NCI-H446 (cell line): ENCODE measurements around the gene BTRC.
A peak's percentile ranks its signal among the peaks of the same experiment; 100 is the strongest.
"Not testable (repeated sequence)": the region's sequence is repeated elsewhere in the genome, so short reads cannot be mapped to it uniquely, and the experiment has no call there.

Experiments used
- DNase-seq, 2 experiments: peaks; one replicate each; lab custom pipeline; 2025; lab: John Stamatoyannopoulos, UW

Gene BTRC

DNA sequence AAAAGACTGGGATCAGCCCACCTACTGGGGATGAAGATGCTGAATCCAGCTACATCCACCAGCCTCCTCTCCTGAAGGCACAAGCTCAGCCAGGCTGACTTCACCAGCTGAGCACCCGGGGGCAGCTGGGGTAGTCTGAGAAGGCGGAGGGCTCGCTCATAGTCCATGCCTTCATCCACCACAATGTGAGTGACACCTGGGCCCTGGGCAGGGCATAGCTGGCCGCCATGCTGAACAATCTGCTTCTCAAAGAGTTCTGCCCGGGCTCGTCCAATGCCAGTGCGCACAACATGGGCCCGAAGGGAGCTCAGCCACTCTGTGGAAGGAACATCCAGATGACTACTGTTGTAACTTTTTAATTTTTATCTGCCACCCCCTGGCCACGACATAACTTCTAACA, 231.9 kb downstream of the BTRC start:
- DNase-seq = no peak

DNA sequence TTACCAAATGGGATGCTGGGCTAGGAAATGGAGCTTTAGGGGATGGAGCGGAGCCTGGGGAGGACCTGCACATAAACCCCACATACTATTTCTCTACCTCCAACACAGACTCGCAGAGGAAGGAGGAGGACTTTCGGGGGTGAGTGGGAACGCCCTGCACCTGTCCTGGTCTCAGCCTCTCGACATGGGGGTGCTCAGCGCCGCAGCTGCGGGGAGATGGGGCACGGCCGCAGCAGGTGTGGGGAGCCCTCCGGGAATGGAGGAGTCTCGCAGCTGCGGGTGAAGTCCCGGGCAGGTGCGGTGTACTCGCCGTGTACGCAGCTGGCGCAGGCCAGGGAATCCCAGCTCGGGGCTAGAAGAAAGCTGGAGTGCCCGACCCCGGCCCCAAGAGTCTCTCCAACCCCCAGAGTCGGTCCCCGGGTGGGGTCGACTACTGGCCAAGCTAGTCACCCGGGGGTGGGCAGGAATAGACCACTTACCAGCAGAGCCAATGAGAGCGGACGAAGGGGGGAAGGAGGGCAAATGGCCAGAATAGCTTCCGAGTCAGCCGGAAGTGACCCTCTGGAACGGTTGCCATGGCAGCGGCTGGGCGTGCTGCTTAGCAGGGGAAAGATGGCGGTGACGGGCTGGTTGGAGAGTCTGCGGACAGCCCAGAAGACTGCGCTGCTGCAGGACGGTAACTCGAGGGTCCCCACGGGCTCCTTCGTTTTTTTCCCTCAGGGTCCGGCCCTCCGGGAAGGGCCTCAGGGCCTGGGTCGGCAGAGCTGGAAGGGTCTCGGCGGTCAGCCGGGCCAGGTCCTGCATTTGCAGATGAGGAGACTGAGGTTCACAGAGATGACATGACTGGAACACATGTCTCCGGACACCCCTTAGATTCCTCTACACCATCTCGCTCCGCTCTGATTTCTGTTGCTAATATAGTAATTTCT, 234.0 kb downstream of the BTRC start, which contains the start of the genes DPCD and POLL:
Gene DPCD, plus strand, starts transcription at position 597 of the 929 bp plus-strand sequence. Its CDS starts 16 bp downstream, at position 613.
Gene POLL, minus strand, starts transcription at position 533 of the 929 bp plus-strand sequence. CDS start 897 bp downstream, outside the sequence.
- DNase-seq = peak; percentile 39 to 85

DNA sequence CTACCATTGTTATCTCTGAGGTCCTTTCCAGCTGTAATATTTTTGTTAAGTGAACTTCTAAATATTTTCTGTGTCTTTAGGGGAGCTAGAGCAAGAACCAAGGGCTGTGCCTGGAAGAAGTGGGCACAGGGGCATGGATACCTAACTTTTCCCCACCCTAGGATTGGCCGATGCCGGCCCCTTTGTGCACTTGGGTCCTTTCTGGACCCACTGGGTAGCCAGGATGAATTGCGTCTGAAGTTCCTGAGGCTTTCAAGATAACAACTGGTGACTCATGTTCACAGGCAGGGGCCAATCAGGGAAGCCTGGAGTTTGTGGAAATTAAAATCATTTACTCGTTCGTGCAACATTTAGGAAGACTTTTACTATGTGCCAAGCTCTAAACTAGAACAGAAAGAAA, 234.9 kb downstream of the BTRC start:
- no peak for DNase-seq

DNA sequence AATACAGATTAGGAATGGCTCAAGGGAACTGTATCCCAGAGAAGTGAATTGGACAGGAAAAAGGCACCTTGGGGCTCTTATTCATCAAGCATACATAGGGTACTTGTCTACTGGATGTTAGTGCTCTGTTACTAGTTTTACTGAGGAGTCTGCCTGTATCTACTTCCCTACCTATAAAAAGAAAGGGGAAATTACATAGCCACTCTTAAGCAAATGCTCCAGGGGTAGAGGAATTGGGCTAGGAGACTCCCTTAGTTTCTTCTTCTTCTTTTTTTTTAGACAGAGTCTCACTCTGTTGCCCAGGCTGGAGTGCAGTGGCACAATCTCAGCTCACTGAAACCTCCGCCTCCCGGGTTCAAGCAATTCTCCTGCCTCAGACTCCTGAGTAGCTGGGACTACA, 239.4 kb downstream of the BTRC start:
- not testable (repeated sequence) for DNase-seq

DNA sequence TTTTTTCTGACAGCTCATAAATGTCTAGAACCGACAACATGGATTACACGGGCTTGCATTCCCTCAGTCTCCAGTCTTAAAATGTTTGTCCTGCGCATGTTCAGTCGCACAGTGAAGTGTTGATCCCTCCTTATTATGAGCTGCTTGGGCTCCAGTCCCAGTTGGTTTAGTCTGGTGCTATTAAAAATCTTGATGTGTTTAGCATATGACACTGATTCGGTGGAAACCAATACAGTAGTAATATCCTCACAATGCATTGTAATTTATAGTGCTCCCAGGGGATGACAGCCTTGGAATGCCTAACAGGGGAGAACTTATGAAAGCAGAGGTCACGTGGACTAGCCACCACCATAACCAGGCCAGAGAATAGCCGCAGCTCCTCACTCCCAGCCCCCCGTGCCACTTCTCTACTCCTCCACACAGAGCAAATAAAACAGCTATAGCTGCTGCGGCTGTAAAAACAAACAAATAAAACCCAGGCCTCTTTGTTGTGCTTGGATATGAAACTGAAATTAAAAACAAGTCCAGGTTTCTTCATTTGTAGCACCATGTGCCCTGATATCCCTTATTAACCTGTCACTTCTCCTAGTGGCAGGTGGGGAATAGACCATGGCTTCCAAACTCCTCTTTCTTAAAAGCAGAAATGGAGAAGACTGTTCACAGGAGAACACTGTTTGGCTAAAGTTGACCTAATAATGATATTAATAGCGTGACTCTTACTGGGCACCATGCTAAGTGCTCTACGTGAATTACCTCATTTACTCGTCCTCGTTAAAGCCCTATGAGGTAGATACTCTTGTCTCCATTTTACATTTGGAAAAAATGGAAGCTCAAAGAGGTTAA, 241.8 kb downstream of the BTRC start:
- no peak for DNase-seq

DNA sequence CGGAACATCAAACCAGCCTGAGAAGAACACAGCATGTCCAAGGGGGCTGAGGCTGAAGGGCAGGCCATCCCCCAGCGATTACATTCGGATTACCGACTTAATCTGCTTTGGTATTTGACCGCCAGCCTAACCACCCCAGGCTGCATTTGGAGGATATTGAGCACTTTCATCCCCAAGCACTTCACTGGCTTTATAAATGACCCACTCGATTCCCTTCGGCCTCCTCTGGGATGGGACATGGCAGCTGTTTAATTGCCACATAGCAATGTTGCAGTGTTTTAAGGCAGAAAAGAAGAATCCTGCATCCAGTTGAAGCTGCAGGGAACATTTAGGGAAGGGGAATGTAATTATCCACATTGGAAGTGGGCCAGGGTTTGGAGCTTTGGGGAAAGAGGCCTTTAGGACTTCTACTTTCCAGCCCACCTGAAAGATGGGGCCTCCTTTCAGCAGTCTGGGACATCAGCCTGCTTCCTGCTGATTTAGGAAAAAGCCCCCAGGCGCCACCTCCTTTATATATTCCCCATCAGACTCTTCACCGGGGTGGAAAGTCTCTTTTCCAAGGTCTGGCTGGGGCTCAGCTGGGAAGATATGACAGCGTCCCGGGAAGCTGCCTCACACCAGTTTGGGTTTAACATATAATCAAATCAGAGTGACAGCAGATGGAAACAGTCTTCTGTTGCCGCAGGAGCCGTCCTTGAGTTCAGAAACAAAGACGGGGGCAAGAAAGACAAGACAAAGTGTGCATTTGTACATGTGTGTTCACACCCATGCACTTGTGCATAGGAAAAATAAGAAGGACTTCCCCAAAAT, 243.3 kb downstream of the BTRC start:
- DNase-seq = no peak

DNA sequence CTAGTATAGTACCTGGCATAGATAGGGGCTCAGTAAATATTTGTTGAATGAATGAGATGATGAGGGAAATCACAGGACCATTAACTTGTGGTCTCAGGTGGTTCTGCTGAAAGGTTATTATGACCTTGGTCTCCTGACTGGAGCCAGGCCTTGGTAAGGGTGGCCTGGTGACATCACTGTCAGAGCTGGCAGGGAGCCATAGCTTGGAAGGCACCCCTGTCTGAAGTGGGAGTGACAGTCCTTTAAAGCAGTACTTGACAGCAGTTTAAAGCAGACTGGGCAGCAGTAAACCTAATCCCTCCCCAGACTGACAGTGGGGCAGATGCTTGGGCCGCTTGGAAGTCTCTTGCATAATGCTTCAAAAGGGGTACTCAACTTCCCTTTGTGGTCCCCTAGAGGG, 247.6 kb downstream of the BTRC start:
- no peak for DNase-seq

DNA sequence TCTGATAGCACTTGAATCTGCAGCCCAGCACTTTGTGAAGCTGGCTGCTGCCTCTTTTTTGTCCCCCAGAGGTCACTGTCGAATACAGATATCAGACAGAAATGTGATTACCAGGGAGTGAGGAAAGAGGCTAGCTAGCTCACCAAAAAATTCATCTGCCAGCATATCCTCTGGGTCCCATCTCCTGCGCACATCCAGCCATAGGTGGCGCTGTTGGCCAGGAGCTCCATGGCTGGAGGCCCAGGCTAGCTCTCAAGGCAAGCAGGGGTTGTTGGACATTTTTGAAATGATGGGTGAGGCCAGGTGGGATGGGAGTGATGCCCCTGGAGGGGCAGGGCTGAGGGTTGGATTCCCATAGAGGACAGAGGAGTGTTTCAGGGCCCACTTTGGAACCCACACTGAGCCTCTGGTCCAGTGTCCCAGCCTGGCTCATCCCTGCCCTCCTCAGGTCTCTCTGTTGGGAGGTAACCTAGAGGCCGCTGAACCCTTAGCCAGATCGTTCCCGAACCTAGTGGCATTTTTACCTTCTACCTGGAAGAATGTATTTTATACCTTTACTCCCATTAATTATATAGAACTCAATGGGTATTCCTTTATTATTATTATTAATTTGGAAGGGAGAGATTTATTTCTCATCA, 248.9 kb downstream of the BTRC start:
- DNase-seq = peak; percentile 42 to 65
